ENCODE results near the gene DHDH.

Gene DHDH

GRCh38 chr19:48985711-48986110, 52.2 kb downstream of the DHDH start:
- Histone ChIP-seq H3K27me3 (ENCODE audit: insufficient read depth, insufficient read length) (no peaks in the 10 kb centered on the region), H3K4me3 (ENCODE audit: insufficient read length, low read depth) (no peak overlapping the region), H3K9ac (ENCODE audit: insufficient read length, low read depth) (no peak overlapping the region), H3K4me1 (ENCODE audit: insufficient read depth, insufficient read length) (peaks cover 8% of the 10 kb centered on the region), H3K36me3 (ENCODE audit: insufficient read depth, insufficient read length, low read length) (peaks cover 71% of the 10 kb centered on the region), H3K9me3 (ENCODE audit: insufficient read depth, low read length) (no peaks in the 10 kb centered on the region)
- TF ChIP-seq SUZ12 (IDR thresholded peaks at IDR 0.05; ENCODE audit: extremely low read depth, insufficient read depth, insufficient read length): no peak
- no peak for DNase-seq (ENCODE audit: low read depth, low spot score)

- no peaks in the 10 kb centered on the region for H3K27me3 ChIP-seq (ENCODE audit: insufficient read depth, insufficient read length)
- no peak for DNase-seq (ENCODE audit: low read depth, low spot score)
- TF ChIP-seq ZNF274 (IDR thresholded peaks at IDR 0.05; ENCODE audit: low read depth, low read length): no peak
- TF ChIP-seq YY1 (IDR thresholded peaks at IDR 0.05; ENCODE audit: insufficient read depth, insufficient read length): no peak
- no peak for TF ChIP-seq SUZ12 (IDR thresholded peaks at IDR 0.05; ENCODE audit: extremely low read depth, insufficient read depth, insufficient read length)
- no peaks in the 10 kb centered on the region for H3K9me3 ChIP-seq (ENCODE audit: insufficient read depth, low read length)
- no peak overlapping the region for H3K9ac ChIP-seq (ENCODE audit: insufficient read length, low read depth)
- H3K36me3 ChIP-seq (ENCODE audit: insufficient read depth, insufficient read length, low read length): peaks cover 76% of the 10 kb centered on the region
- peaks cover 12% of the 10 kb centered on the region for H3K4me1 ChIP-seq (ENCODE audit: insufficient read depth, insufficient read length)
- no peak overlapping the region for H3K4me3 ChIP-seq (ENCODE audit: insufficient read length, low read depth)
Measured at GRCh38 chr19:48986211-48986610, 52.7 kb downstream of the DHDH start.

GRCh38 chr19:48987323-48987722, 53.8 kb downstream of the DHDH start:
- no peak for TF ChIP-seq ZNF274 (IDR thresholded peaks at IDR 0.05; ENCODE audit: low read depth, low read length)
- Histone ChIP-seq H3K4me3 (ENCODE audit: insufficient read length, low read depth) (no peak overlapping the region), H3K4me1 (ENCODE audit: insufficient read depth, insufficient read length) (peaks cover 17% of the 10 kb centered on the region), H3K27me3 (ENCODE audit: insufficient read depth, insufficient read length) (no peaks in the 10 kb centered on the region), H3K9ac (ENCODE audit: insufficient read length, low read depth) (no peak overlapping the region), H3K9me3 (ENCODE audit: insufficient read depth, low read length) (no peaks in the 10 kb centered on the region), H3K36me3 (ENCODE audit: insufficient read depth, insufficient read length, low read length) (peaks cover 69% of the 10 kb centered on the region)
- no peak for DNase-seq (ENCODE audit: low read depth, low spot score)

- no peak overlapping the region for H3K9ac ChIP-seq (ENCODE audit: insufficient read length, low read depth)
- peaks cover 59% of the 10 kb centered on the region for H3K36me3 ChIP-seq (ENCODE audit: insufficient read depth, insufficient read length, low read length)
- no peak for DNase-seq (ENCODE audit: low read depth, low spot score)
- no peaks in the 10 kb centered on the region for H3K9me3 ChIP-seq (ENCODE audit: insufficient read depth, low read length)
- no peaks in the 10 kb centered on the region for H3K27me3 ChIP-seq (ENCODE audit: insufficient read depth, insufficient read length)
- peaks cover 17% of the 10 kb centered on the region for H3K4me1 ChIP-seq (ENCODE audit: insufficient read depth, insufficient read length)
- TF ChIP-seq SUZ12 (IDR thresholded peaks at IDR 0.05; ENCODE audit: extremely low read depth, insufficient read depth, insufficient read length) (no peak), YY1 (IDR thresholded peaks at IDR 0.05; ENCODE audit: insufficient read depth, insufficient read length) (no peak), ZNF274 (IDR thresholded peaks at IDR 0.05; ENCODE audit: low read depth, low read length) (no peak)
- no peak overlapping the region for H3K4me3 ChIP-seq (ENCODE audit: insufficient read length, low read depth)
Measured at GRCh38 chr19:48988286-48988685, 54.8 kb downstream of the DHDH start.

- Histone ChIP-seq H3K27me3 (ENCODE audit: insufficient read depth, insufficient read length) (no peaks in the 10 kb centered on the region), H3K9ac (ENCODE audit: insufficient read length, low read depth) (no peak overlapping the region), H3K4me3 (ENCODE audit: insufficient read length, low read depth) (no peak overlapping the region), H3K4me1 (ENCODE audit: insufficient read depth, insufficient read length) (peaks cover 17% of the 10 kb centered on the region), H3K36me3 (ENCODE audit: insufficient read depth, insufficient read length, low read length) (peaks cover 54% of the 10 kb centered on the region), H3K9me3 (ENCODE audit: insufficient read depth, low read length) (no peaks in the 10 kb centered on the region)
- TF ChIP-seq SUZ12 (IDR thresholded peaks at IDR 0.05; ENCODE audit: extremely low read depth, insufficient read depth, insufficient read length): no peak
- no peak for TF ChIP-seq YY1 (IDR thresholded peaks at IDR 0.05; ENCODE audit: insufficient read depth, insufficient read length)
- no peak for TF ChIP-seq ZNF274 (IDR thresholded peaks at IDR 0.05; ENCODE audit: low read depth, low read length)
- DNase-seq (ENCODE audit: low read depth, low spot score): no peak
Measured at GRCh38 chr19:48988860-48989259, 55.4 kb downstream of the DHDH start.

GRCh38 chr19:48989701-48990291, 56.3 kb downstream of the DHDH start:
- H3K9me3 ChIP-seq (ENCODE audit: insufficient read depth, low read length): no peaks in the 10 kb centered on the region
- no peak for DNase-seq (ENCODE audit: low read depth, low spot score)
- no peak for TF ChIP-seq YY1 (IDR thresholded peaks at IDR 0.05; ENCODE audit: insufficient read depth, insufficient read length)
- no peak for TF ChIP-seq ZNF274 (IDR thresholded peaks at IDR 0.05; ENCODE audit: low read depth, low read length)
- TF ChIP-seq SUZ12 (IDR thresholded peaks at IDR 0.05; ENCODE audit: extremely low read depth, insufficient read depth, insufficient read length): no peak
- peaks cover 51% of the 10 kb centered on the region for H3K36me3 ChIP-seq (ENCODE audit: insufficient read depth, insufficient read length, low read length)
- no peaks in the 10 kb centered on the region for H3K27me3 ChIP-seq (ENCODE audit: insufficient read depth, insufficient read length)
- no peak overlapping the region for H3K4me3 ChIP-seq (ENCODE audit: insufficient read length, low read depth)
- no peak overlapping the region for H3K9ac ChIP-seq (ENCODE audit: insufficient read length, low read depth)
- peaks cover 17% of the 10 kb centered on the region for H3K4me1 ChIP-seq (ENCODE audit: insufficient read depth, insufficient read length)

GRCh38 chr19:48990400-48990799, 56.9 kb downstream of the DHDH start:
- peaks cover 17% of the 10 kb centered on the region for H3K4me1 ChIP-seq (ENCODE audit: insufficient read depth, insufficient read length)
- H3K36me3 ChIP-seq (ENCODE audit: insufficient read depth, insufficient read length, low read length): peaks cover 46% of the 10 kb centered on the region
- H3K9me3 ChIP-seq (ENCODE audit: insufficient read depth, low read length): no peaks in the 10 kb centered on the region
- no peak for TF ChIP-seq SUZ12 (IDR thresholded peaks at IDR 0.05; ENCODE audit: extremely low read depth, insufficient read depth, insufficient read length)
- no peak for TF ChIP-seq ZNF274 (IDR thresholded peaks at IDR 0.05; ENCODE audit: low read depth, low read length)
- no peak for TF ChIP-seq YY1 (IDR thresholded peaks at IDR 0.05; ENCODE audit: insufficient read depth, insufficient read length)
- no peak for DNase-seq (ENCODE audit: low read depth, low spot score)
- H3K9ac ChIP-seq (ENCODE audit: insufficient read length, low read depth): no peak overlapping the region
- H3K4me3 ChIP-seq (ENCODE audit: insufficient read length, low read depth): no peak overlapping the region
- H3K27me3 ChIP-seq (ENCODE audit: insufficient read depth, insufficient read length): no peaks in the 10 kb centered on the region
